H1 (cell line): ENCODE measurements around the gene CDK16. TPM values are rescaled to one million over a fixed set of nuclear protein-coding genes. Genes with fewer than 3 reads are reported as not detected.

ENCODE experiments used
- CHD7 ChIP-seq: fragments of 300-600 bp; sonication (generic); IDR thresholded peaks from 2 replicates; pipeline ENCODE4 v1.7.1; 2012; ENCODE audit warnings: low read length, moderate library complexity, mild to moderate bottlenecking, inconsistent platforms; ENCODE audit not compliant: insufficient replicate concordance
- HDAC2 ChIP-seq, 2 experiments: fragments of 300-600 bp in 1 of 2; sonication (generic) in 1 of 2; IDR thresholded peaks; 2 replicates each; pipeline ENCODE4 v1.6.1; 2011 to 2012; ENCODE audit warnings: low read depth in 2 of 2, low read length in 2 of 2, mild to moderate bottlenecking in 2 of 2, moderate library complexity in 2 of 2, borderline replicate concordance in 1 of 2, inconsistent platforms in 1 of 2
- HDAC6 ChIP-seq: IDR thresholded peaks from one replicate; pipeline ENCODE4 v1.7.1; 2012; ENCODE audit warnings: low read depth, mild to moderate bottlenecking, inconsistent platforms, low read length, moderate library complexity
- KDM5A ChIP-seq: fragments of 200-600 bp; IDR thresholded peaks from 2 replicates; pipeline ENCODE4 v1.7.1; 2012; ENCODE audit warnings: mild to moderate bottlenecking, low read length, inconsistent platforms, mixed read lengths
- polyA plus RNA-seq, 7 experiments: library from polyadenylated mRNA; depleted of rRNA in 3 of 7; stranded (reverse) in 5 of 7; unstranded in 2 of 7; fragments of >200 nt in 5 of 7; fragments of 200-250 nt in 2 of 7; gene quantifications; 1 replicate in 5 of 7; 2 replicates in 1 of 7; 4 replicates in 1 of 7; pipeline versions ENCODE4 v1.2.1 to v1.2.3, GENCODE V29; 2011 to 2013; ENCODE audit warnings: missing spikeins in 2 of 7, mixed read lengths in 2 of 7
- total RNA-seq: library from RNA; stranded (reverse); fragmentation: NEBNext Ultra II Directional; extraction: Animal tissue kit (Norgen Biotek cat#: 25700); gene quantifications from 2 replicates; pipeline ENCODE4 v1.2.1, GENCODE V29; 2021

The CDK16 gene
- total and polyA plus RNA-seq, 2 of the 8 experiments (the other 6 are each of a cell fraction or from before 2014, with no cell fraction given), result 124 to 204 TPM

- no peak for TF ChIP-seq CHD7
- no peak for TF ChIP-seq KDM5A
- TF ChIP-seq HDAC2 (IDR thresholded peaks at IDR 0.05; ENCODE audit: borderline replicate concordance in 1 of 2, low read depth in 2 of 2, low read length in 2 of 2), result no peak
- TF ChIP-seq HDAC6, result no peak
Measured at GRCh38 chrX:47197526-47197925, 21.0 kb upstream of the CDK16 start (continued).
